GM23338 (cell line): ENCODE data around the gene HOXD4.

Source experiments
- CREB1 ChIP-seq: fragments of 250-450 bp; sonication (Bioruptor Pico); IDR thresholded peaks from 2 replicates; pipeline ENCODE4 v1.5.0; 2020; ENCODE audit warnings: low read depth, mild to moderate bottlenecking, moderate library complexity
- CTCF ChIP-seq, 2 experiments: fragments of 200-600 bp in 1 of 2; sonication (generic) in 1 of 2; conservative IDR thresholded peaks; 2 replicates each; pipeline versions ENCODE4 v1.5.1 to v1.6.1; 2016 to 2017; ENCODE audit warnings: antibody characterized with exemption in 2 of 2, low read depth in 2 of 2, mild to moderate bottlenecking in 2 of 2, moderate library complexity in 1 of 2
- ETS1 ChIP-seq: IDR thresholded peaks from 2 replicates; pipeline ENCODE4 v1.6.1; 2016; ENCODE audit warnings: antibody characterized with exemption
- EZH2 ChIP-seq: fragments of 200-600 bp; sonication (generic); IDR thresholded peaks from one replicate; pipeline ENCODE4 v1.8.0; 2017; ENCODE audit warnings: antibody characterized with exemption, mild to moderate bottlenecking, low read depth; ENCODE audit not compliant: unreplicated experiment
- EZH2phosphoT487 ChIP-seq: fragments of 200-600 bp; sonication (generic); IDR thresholded peaks from one replicate; pipeline ENCODE4 v1.8.1; 2018; ENCODE audit warnings: antibody characterized with exemption; ENCODE audit not compliant: unreplicated experiment
- JUNB ChIP-seq: IDR thresholded peaks from one replicate; pipeline ENCODE4 v1.6.1; 2016; ENCODE audit warnings: antibody characterized with exemption; ENCODE audit not compliant: unreplicated experiment
- POLR2AphosphoS5 ChIP-seq: IDR thresholded peaks from 2 replicates; pipeline ENCODE4 v1.6.1; 2016; ENCODE audit warnings: antibody characterized with exemption, low read depth
- REST ChIP-seq: IDR thresholded peaks from one replicate; pipeline ENCODE4 v1.6.1; 2018; ENCODE audit warnings: antibody characterized with exemption; ENCODE audit not compliant: unreplicated experiment
- STAT1 ChIP-seq: IDR thresholded peaks from one replicate; pipeline ENCODE4 v1.6.1; 2016; ENCODE audit warnings: antibody characterized with exemption; ENCODE audit not compliant: unreplicated experiment
- ZNF114 ChIP-seq: fragments of 250-450 bp; sonication (Bioruptor Pico); IDR thresholded peaks from 2 replicates; pipeline ENCODE4 v1.5.0; 2020; ENCODE audit warnings: mild to moderate bottlenecking, moderate library complexity
- ZNF331 ChIP-seq: fragments of 250-450 bp; sonication (Bioruptor Pico); IDR thresholded peaks from 2 replicates; pipeline ENCODE4 v1.5.0; 2020; ENCODE audit warnings: low read depth, mild to moderate bottlenecking, moderate library complexity
- ZNF462 ChIP-seq: fragments of 250-450 bp; sonication (Bioruptor Pico); IDR thresholded peaks from 2 replicates; pipeline ENCODE4 v1.5.0; 2020; ENCODE audit warnings: mild to moderate bottlenecking, moderate library complexity

GRCh38 chr2:176174824-176175708, 23.7 kb downstream of the HOXD4 start:
- TF ChIP-seq CTCF (conservative IDR thresholded peaks at IDR 0.05; ENCODE audit: low read depth in 2 of 2) (no peak), STAT1 (no peak), EZH2 (peak; percentile 85), POLR2AphosphoS5 (no peak; the same call in 1 of the 2 replicates), EZH2phosphoT487 (peak; percentile 67), REST (no peak), JUNB (no peak), CREB1 (no peak), ZNF114 (CRISPR knock-in tag) (no peak), ETS1 (no peak), ZNF462 (CRISPR knock-in tag) (no peak), ZNF331 (CRISPR knock-in tag) (no peak)
